CD4-positive, alpha-beta memory T cell (primary cell): Measurements from ENCODE around the gene MEPCE. TPM values are rescaled to one million over a fixed set of nuclear protein-coding genes. Genes with fewer than 3 reads are reported as not detected.

ENCODE experiments used
- CTCF ChIA-PET: fragments of 350-600 bp; sonication (Branson Sonifier 250); formaldehyde crosslinking; loops from one replicate; lab custom pipeline; 2021; ENCODE audit warnings: inconsistent platforms; ENCODE audit not compliant: partially characterized antibody; lab: Charles Lee
- POLR2A ChIA-PET: fragments of 350-600 bp; sonication (Branson Sonifier 250); formaldehyde crosslinking; loops from one replicate; lab custom pipeline; 2021; ENCODE audit not compliant: partially characterized antibody; lab: Charles Lee
- DNase-seq, 5 donors: peaks; one replicate each; pipeline versions ENCODE4 v3.0.0 to v3.0.0-alpha.2; 2020 to 2022; ENCODE audit warnings: mixed read lengths in 1 of 5
- H3K27ac ChIP-seq: one replicate; pipeline ENCODE4 v1.7.0; 2013; ENCODE audit warnings: low read depth, low read length
- H3K27me3 ChIP-seq: 2 replicates; pipeline ENCODE4 v1.7.0; 2013; ENCODE audit warnings: mild to moderate bottlenecking, low read length, moderate library complexity; ENCODE audit not compliant: insufficient read depth
- H3K36me3 ChIP-seq: 2 replicates; pipeline ENCODE4 v1.7.0; 2013; ENCODE audit warnings: mild to moderate bottlenecking, low read length, moderate library complexity; ENCODE audit not compliant: insufficient read depth
- H3K4me1 ChIP-seq: 2 replicates; pipeline ENCODE4 v1.7.0; 2013; ENCODE audit warnings: mild to moderate bottlenecking, low read length, moderate library complexity; ENCODE audit not compliant: insufficient read depth
- H3K4me3 ChIP-seq, 2 donors: one replicate each; pipeline ENCODE4 v1.7.0; 2013; ENCODE audit warnings: low read length in 2 of 2, mild to moderate bottlenecking in 1 of 2
- H3K9me3 ChIP-seq, 2 donors: one replicate each; pipeline ENCODE4 v1.7.0; 2013; ENCODE audit warnings: low read length in 2 of 2, control low read depth in 1 of 2; ENCODE audit not compliant: control insufficient read depth in 1 of 2
- H3K27ac Mint-ChIP-seq, 7 donors: one replicate each; pipeline ENCODE4 v1.8.0; 2020 to 2021; ENCODE audit warnings: mixed read lengths in 7 of 7, mild to moderate bottlenecking in 6 of 7, inconsistent platforms in 3 of 7, moderate library complexity in 3 of 7
- H3K27me3 Mint-ChIP-seq, 2 donors: one replicate each; pipeline ENCODE4 v1.8.0; 2020 to 2021; ENCODE audit warnings: mixed read lengths in 2 of 2
- H3K36me3 Mint-ChIP-seq, 2 donors: one replicate each; pipeline ENCODE4 v1.8.0; 2020 to 2021; ENCODE audit warnings: mixed read lengths in 2 of 2, inconsistent platforms in 1 of 2, mild to moderate bottlenecking in 1 of 2
- H3K4me1 Mint-ChIP-seq, 4 donors: one replicate each; pipeline ENCODE4 v1.8.0; 2020 to 2021; ENCODE audit warnings: mixed read lengths in 4 of 4, mild to moderate bottlenecking in 1 of 4
- H3K4me3 Mint-ChIP-seq, 8 donors: one replicate each; pipeline ENCODE4 v1.8.0; 2020 to 2021; ENCODE audit warnings: mixed read lengths in 8 of 8, mild to moderate bottlenecking in 7 of 8, moderate library complexity in 6 of 8, inconsistent platforms in 3 of 8
- H3K9me3 Mint-ChIP-seq, 8 donors: one replicate each; pipeline ENCODE4 v1.8.0; 2020 to 2021; ENCODE audit warnings: mixed read lengths in 8 of 8, mild to moderate bottlenecking in 5 of 8, inconsistent platforms in 3 of 8, moderate library complexity in 1 of 8
- intact Hi-C: fragments of 100-400 bp; cut with micrococcal nuclease; formaldehyde crosslinking; loops from one replicate; pipeline ENCODE4 v1.15.1; 2023
- polyA plus RNA-seq, 2 donors: library from polyadenylated mRNA; unstranded; fragments of 300-500 nt; fragmentation: Illumina TruSeq; gene quantifications; one replicate each; pipeline ENCODE4 v1.2.3, GENCODE V29; 2021
- total RNA-seq, 2 experiments: library from RNA; stranded (reverse); gene quantifications; one replicate each; pipeline ENCODE4 v1.2.3, GENCODE V29; 2021

MEPCE gene
- total and polyA plus RNA-seq, 4 experiments from 2014 or later: 7.9 to 58.8 (median 34.6) TPM

DNA sequence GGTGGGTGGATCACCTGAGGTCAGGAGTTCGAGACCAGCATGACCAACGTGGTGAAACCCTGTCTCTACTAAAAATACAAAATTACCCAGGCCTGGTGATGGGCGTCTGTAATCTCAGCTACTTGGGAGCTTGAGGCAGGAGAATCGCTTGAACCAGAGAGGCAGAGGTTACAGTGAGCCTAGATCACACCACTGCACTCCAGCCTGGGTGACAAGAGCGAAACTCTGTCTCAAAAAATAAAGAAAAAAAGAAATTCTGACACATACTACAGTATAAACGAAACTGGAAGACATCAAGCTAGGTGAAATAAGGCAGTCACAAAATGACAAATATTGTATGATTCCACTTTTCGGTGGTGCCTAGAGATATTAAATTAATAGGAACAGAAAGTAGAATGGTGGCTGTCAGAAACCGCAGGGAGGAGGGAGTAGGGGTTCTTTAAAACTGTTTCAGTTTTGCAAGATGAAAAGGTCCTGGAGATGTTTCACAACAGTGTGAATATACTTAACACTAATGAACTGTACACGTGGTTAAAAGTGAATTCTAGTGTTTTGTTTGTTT is 33.1 kb upstream of the MEPCE start:
- H3K27me3 Mint-ChIP-seq: no peaks in the 10 kb centered on the region
- intact Hi-C loops: loop anchor here (1.0 kb wide), 1 partner anchor 32 kb away; the partner anchor contains the start of gene ZCWPW1
- peak; percentile 51 to 70 (median 59) for DNase-seq
- H3K9me3 Mint-ChIP-seq: no peaks in the 10 kb centered on the region
- no peaks in the 10 kb centered on the region for H3K36me3 ChIP-seq
- CTCF ChIA-PET: interaction anchor here (1.0 to 1.1 kb wide), 2 partner anchors 10 to 11 kb away, joined by 3 to 5 read pairs; no protein-coding TSS in a partner anchor
- no peaks in the 10 kb centered on the region for H3K36me3 Mint-ChIP-seq
- no peak overlapping the region for H3K4me3 ChIP-seq
- H3K27me3 ChIP-seq: no peaks in the 10 kb centered on the region
- H3K4me1 Mint-ChIP-seq: peaks cover 11 to 28% (median 20%) of the 10 kb centered on the region in 4 donors
- no peaks in the 10 kb centered on the region for H3K9me3 ChIP-seq
- H3K4me1 ChIP-seq: peaks cover 21% of the 10 kb centered on the region
- peak overlapping the region; percentile 47 to 85 (median 80) for H3K4me3 Mint-ChIP-seq
- H3K27ac Mint-ChIP-seq: peak overlapping the region; percentile 20 to 95 (median 89)
- POLR2A ChIA-PET: interaction anchor here (1.0 to 1.2 kb wide), 2 partner anchors 32 to 40 kb away, joined by 3 to 5 read pairs; partner anchors contain the start of genes PPP1R35 and ZCWPW1
- no peak overlapping the region for H3K27ac ChIP-seq

DNA sequence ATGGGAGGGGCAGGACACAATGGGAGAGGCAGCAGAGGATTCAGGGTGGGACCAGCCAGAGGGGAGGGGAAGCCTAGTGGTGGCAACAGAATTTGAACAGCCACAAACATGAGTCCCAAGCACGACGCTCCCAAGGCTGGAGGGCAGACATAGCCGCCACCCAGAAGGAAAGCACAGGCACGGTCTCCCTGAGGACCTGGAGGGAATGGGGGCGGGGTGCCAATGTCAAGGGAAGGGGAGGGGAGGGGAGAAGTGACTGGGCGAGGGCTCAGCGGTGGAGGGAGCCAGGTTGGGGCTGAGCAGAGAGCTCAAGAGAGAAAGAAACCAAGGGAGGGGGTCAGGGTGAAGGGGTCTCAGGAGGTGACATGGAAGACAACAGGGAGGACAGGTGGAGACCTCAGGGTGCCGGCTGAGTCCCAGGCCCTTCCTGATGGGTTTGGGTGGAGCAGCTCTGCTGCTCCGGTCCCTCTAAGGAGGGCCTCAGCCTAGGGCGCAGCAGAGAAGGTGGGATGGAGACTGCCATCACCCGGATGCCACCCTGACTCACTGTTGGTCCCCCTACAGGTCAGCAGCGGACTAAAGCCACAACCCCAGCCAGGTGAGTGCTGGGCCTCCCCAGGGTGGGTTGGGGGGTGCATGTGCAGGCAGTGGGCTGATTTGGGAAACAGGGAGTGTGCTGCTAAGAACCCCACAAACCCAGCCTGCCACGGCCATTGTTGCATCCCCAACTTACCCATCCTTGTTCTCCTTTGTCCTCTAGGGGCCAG is 32.1 kb upstream of the MEPCE start:
- Histone ChIP-seq H3K27ac (no peak overlapping the region), H3K36me3 (no peaks in the 10 kb centered on the region), H3K4me1 (peaks cover 21% of the 10 kb centered on the region), H3K9me3 (no peaks in the 10 kb centered on the region), H3K27me3 (no peaks in the 10 kb centered on the region), H3K4me3 (no peak overlapping the region)
- H3K27ac Mint-ChIP-seq: peak overlapping the region in 4 of 7 donors; percentile 20 to 88 (median 52)
- intact Hi-C loops: no loop called here
- CTCF ChIA-PET: interaction anchor here (1.5 kb wide), 1 partner anchor 10 kb away, joined by 4 read pairs; no protein-coding TSS in a partner anchor
- no peaks in the 10 kb centered on the region for H3K9me3 Mint-ChIP-seq
- POLR2A ChIA-PET: no interaction called here
- peak overlapping the region in 6 of 8 donors; percentile 3 to 85 (median 53) for H3K4me3 Mint-ChIP-seq
- no peaks in the 10 kb centered on the region for H3K27me3 Mint-ChIP-seq
- peaks cover 11 to 28% (median 20%) of the 10 kb centered on the region in 4 donors for H3K4me1 Mint-ChIP-seq
- peaks cover 0 to 5% of the 10 kb centered on the region in 2 donors for H3K36me3 Mint-ChIP-seq
- no peak for DNase-seq

DNA sequence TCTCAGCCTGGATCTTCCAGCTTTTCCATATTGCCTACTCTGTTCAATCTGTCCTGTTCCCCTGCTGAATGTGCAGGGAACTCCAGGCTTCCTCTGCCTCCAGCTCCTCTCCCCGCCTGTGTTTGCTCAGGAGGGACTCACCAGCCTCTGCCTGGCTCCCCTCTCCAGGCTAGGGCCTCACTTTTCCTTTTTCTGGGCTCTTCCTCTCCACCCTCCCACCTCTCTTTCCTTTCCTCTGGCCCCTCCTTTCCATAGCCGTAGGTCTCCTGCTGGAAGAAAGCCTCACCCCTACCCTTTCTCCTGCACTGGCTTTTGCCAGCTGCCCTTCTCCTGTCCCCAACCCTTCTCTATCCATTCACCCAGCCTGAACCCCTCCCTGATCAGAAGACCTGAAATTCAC is 31.4 kb upstream of the MEPCE start:
- POLR2A ChIA-PET: no interaction called here
- H3K36me3 Mint-ChIP-seq: peaks cover 0 to 5% of the 10 kb centered on the region in 2 donors
- H3K27ac ChIP-seq: no peak overlapping the region

DNA sequence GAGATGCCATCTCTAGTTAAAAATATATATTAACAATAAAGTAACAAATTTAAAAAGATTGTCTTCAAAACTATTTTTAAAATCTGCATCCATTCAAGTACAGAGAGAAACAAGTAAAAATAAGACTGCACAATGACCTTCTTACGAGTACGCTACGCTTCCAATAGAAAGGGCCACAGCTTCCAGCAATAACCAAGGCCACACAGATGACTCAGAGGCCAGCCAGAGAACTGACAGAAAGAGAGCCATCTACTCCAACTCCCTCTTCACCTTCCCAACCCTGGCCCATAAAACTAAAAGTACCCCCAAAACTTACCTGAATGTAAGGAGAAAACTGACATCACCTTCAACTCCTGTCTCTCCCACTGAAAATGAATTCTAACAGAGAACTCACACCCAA is 29.6 kb upstream of the MEPCE start:
- Mint-ChIP-seq H3K4me1 (peaks cover 11 to 28% (median 20%) of the 10 kb centered on the region in 4 donors), H3K36me3 (peaks cover 0 to 10% of the 10 kb centered on the region in 2 donors), H3K4me3 (no peak overlapping the region), H3K27me3 (no peaks in the 10 kb centered on the region), H3K9me3 (no peaks in the 10 kb centered on the region), H3K27ac (peak overlapping the region in 1 of 7 donors; percentile 60)
- Histone ChIP-seq H3K4me1 (peaks cover 21% of the 10 kb centered on the region), H3K27ac (no peak overlapping the region), H3K9me3 (no peaks in the 10 kb centered on the region), H3K27me3 (no peaks in the 10 kb centered on the region), H3K36me3 (no peaks in the 10 kb centered on the region), H3K4me3 (no peak overlapping the region)
- ChIA-PET POLR2A (no interaction called here), CTCF (interaction anchor here (1.3 kb wide), 1 partner anchor 7 kb away, joined by 3 read pairs; no protein-coding TSS in a partner anchor)
- intact Hi-C loops: no loop called here
- DNase-seq: no peak

More for the DNA sequence above, 31.4 kb upstream of the MEPCE start:
- no peaks in the 10 kb centered on the region for H3K9me3 ChIP-seq
- Mint-ChIP-seq H3K9me3 (no peaks in the 10 kb centered on the region), H3K4me3 (peak overlapping the region in 2 of 8 donors; percentile 43 to 59), H3K27ac (peak overlapping the region in 2 of 7 donors; percentile 47 to 74), H3K4me1 (peaks cover 11 to 28% (median 20%) of the 10 kb centered on the region in 4 donors), H3K27me3 (no peaks in the 10 kb centered on the region)
- no peaks in the 10 kb centered on the region for H3K36me3 ChIP-seq
- DNase-seq: no peak
- H3K4me3 ChIP-seq: no peak overlapping the region
- CTCF ChIA-PET: interaction anchor here (1.5 kb wide), 1 partner anchor 10 kb away, joined by 4 read pairs; no protein-coding TSS in a partner anchor
- H3K4me1 ChIP-seq: peaks cover 21% of the 10 kb centered on the region
- H3K27me3 ChIP-seq: no peaks in the 10 kb centered on the region
- intact Hi-C loops: no loop called here

DNA sequence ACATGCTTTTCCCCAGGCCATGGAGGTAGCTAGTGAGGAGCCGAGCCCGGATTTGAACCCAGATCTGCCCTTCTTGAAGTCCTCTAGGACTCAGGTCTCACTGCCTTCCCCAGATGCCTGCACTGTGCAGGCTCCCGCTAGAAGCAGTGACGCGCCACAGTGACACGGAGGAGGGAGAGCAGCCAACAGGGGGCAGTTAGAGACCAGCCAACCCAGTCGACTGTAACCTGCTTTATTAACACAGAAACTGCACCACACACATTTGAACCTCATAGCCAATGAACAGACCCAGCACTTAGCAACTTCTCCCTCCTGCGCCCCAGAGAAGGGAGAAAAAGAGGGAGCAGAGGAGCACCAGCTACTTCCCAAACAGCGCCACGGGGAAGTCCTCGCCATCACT is 29.0 kb upstream of the MEPCE start:
- ChIA-PET POLR2A (no interaction called here), CTCF (no interaction called here)
- no peaks in the 10 kb centered on the region for H3K27me3 ChIP-seq
- no peaks in the 10 kb centered on the region for H3K9me3 Mint-ChIP-seq
- H3K27me3 Mint-ChIP-seq: no peaks in the 10 kb centered on the region
- intact Hi-C loops: no loop called here
- no peak for DNase-seq
- peaks cover 9 to 24% (median 17%) of the 10 kb centered on the region in 4 donors for H3K4me1 Mint-ChIP-seq
- no peak overlapping the region for H3K4me3 Mint-ChIP-seq
- H3K36me3 ChIP-seq: no peaks in the 10 kb centered on the region
- no peak overlapping the region for H3K4me3 ChIP-seq
- no peaks in the 10 kb centered on the region for H3K9me3 ChIP-seq
- peaks cover 21% of the 10 kb centered on the region for H3K4me1 ChIP-seq
- no peak overlapping the region for H3K27ac ChIP-seq
- peak overlapping the region in 1 of 7 donors; percentile 27 for H3K27ac Mint-ChIP-seq
- peaks cover 0 to 10% of the 10 kb centered on the region in 2 donors for H3K36me3 Mint-ChIP-seq

DNA sequence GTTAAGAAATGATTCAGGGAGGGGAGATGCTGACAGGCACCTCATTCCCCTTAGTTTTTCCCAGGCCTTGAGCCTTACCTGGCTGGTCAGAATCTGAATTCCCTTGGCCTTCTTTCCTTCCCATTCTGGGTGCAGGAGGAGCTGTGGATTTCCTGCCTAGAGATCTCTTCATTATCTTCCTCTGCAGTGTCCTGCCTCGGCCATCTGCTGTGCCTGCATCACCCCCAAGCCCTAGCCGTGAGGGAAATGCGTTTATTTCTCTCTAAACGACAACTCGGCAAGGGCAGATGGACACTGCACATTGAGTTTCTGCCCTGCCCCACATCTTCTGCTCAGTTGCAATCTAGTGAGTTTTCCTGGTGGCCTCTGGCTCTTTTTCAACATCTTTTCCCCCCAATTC is 27.8 kb upstream of the MEPCE start:
- Histone ChIP-seq H3K27ac (no peak overlapping the region), H3K9me3 (no peaks in the 10 kb centered on the region), H3K4me3 (no peak overlapping the region), H3K4me1 (peaks cover 14% of the 10 kb centered on the region), H3K27me3 (no peaks in the 10 kb centered on the region), H3K36me3 (no peaks in the 10 kb centered on the region)
- intact Hi-C loops: no loop called here
- Mint-ChIP-seq H3K9me3 (no peaks in the 10 kb centered on the region), H3K4me3 (no peak overlapping the region), H3K27me3 (no peaks in the 10 kb centered on the region), H3K36me3 (peaks cover 0 to 10% of the 10 kb centered on the region in 2 donors), H3K4me1 (peaks cover 5 to 16% (median 12%) of the 10 kb centered on the region in 4 donors), H3K27ac (peak overlapping the region in 4 of 7 donors; percentile 8 to 63 (median 22))
- DNase-seq: no peak
- ChIA-PET CTCF (interaction anchor here (1.1 kb wide), 1 partner anchor 168 kb away, joined by 4 read pairs; no protein-coding TSS in a partner anchor), POLR2A (no interaction called here)

DNA sequence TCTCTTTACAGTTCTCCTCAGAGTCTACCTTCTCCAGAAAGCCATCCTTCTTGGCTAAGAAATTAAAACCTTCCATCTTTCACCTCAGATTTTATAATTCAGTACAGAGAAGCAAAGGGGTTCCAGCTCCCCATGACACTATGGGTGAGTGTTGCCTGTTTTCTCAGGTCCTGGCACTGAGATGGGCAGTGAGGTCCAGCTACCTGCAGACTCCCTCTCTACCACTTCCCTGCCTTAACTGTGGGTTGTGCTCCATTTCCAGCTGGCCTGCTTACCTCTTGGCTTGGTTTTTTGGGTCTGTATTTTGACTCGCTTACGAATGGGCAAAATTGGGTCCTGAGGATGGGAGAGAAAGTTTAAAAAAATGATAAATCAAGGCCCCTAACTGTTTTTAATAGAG is 27.4 kb upstream of the MEPCE start:
- Histone ChIP-seq H3K36me3 (no peaks in the 10 kb centered on the region), H3K4me3 (no peak overlapping the region), H3K9me3 (no peaks in the 10 kb centered on the region), H3K27ac (no peak overlapping the region), H3K27me3 (no peaks in the 10 kb centered on the region), H3K4me1 (peaks cover 11% of the 10 kb centered on the region)
- ChIA-PET POLR2A (no interaction called here), CTCF (interaction anchor here (1.1 kb wide), 1 partner anchor 167 kb away, joined by 4 read pairs; no protein-coding TSS in a partner anchor)
- intact Hi-C loops: no loop called here
- Mint-ChIP-seq H3K4me3 (no peak overlapping the region), H3K4me1 (peaks cover under 1 to 12% (median 9%) of the 10 kb centered on the region in 4 donors), H3K9me3 (no peaks in the 10 kb centered on the region), H3K27me3 (no peaks in the 10 kb centered on the region), H3K36me3 (peaks cover 0 to 10% of the 10 kb centered on the region in 2 donors), H3K27ac (peak overlapping the region in 1 of 7 donors; percentile 9)
- no peak for DNase-seq
